Sigmoid colon (tissue), 7 donors: ENCODE data around the gene HOMER3. TPM values are rescaled to one million over a fixed set of nuclear protein-coding genes. Genes with fewer than 3 reads are reported as not detected.

Source experiments
- DNase-seq: peaks from one replicate; pipeline ENCODE4 v3.0.0-alpha.2; 2019
- H3K27ac ChIP-seq, 4 donors: fragments of 200-600 bp; sonication (generic); one replicate each; pipeline ENCODE4 v1.5.1; 2016 to 2019; ENCODE audit warnings: mild to moderate bottlenecking in 1 of 4
- H3K27me3 ChIP-seq, 3 donors: fragments of 200-600 bp; sonication (generic); one replicate each; pipeline ENCODE4 v1.5.1; 2019; ENCODE audit warnings: mild to moderate bottlenecking in 1 of 3
- H3K36me3 ChIP-seq, 4 donors: fragments of 200-600 bp; sonication (generic); one replicate each; pipeline ENCODE4 v1.5.1; 2016 to 2019
- H3K4me1 ChIP-seq, 4 donors: fragments of 200-600 bp; sonication (generic); one replicate each; pipeline ENCODE4 v1.5.1; 2017 to 2019
- H3K4me3 ChIP-seq, 4 donors: fragments of 200-600 bp; sonication (generic); one replicate each; pipeline ENCODE4 v1.5.1; 2017 to 2019; ENCODE audit warnings: mild to moderate bottlenecking in 2 of 4, moderate library complexity in 1 of 4
- H3K9me3 ChIP-seq, 4 donors: fragments of 200-600 bp in 3 of 4; sonication (generic) in 3 of 4; one replicate each; pipeline versions ENCODE4 v1.5.1 to v1.6.1; 2013 to 2019
- CTCF ChIP-seq, 4 experiments: fragments of 450-650 bp in 3 of 4; fragments of 200-600 bp in 1 of 4; IDR thresholded peaks; one replicate each; pipeline ENCODE4 v1.5.1; 2016 to 2019; ENCODE audit warnings: antibody characterized with exemption in 4 of 4, mild to moderate bottlenecking in 3 of 4, moderate library complexity in 2 of 4
- EP300 ChIP-seq, 4 donors: sonication (generic); formaldehyde crosslinking; IDR thresholded peaks; one replicate each; pipeline ENCODE4 v1.6.1; 2017; ENCODE audit warnings: antibody characterized with exemption in 4 of 4
- POLR2A ChIP-seq, 2 donors: fragments of 450-650 bp; IDR thresholded peaks; one replicate each; pipeline ENCODE4 v1.6.1; 2016; ENCODE audit warnings: antibody characterized with exemption in 2 of 2, mild to moderate bottlenecking in 2 of 2, moderate library complexity in 2 of 2
- POLR2AphosphoS5 ChIP-seq, 4 donors: sonication (generic); formaldehyde crosslinking; IDR thresholded peaks; one replicate each; pipeline ENCODE4 v1.6.1; 2017; ENCODE audit warnings: antibody characterized with exemption in 4 of 4
- WGBS, 2 donors: extraction: QIAGEN DNeasy Blood & Tissue Kit; methylation state at CpG; one replicate each; pipeline ENCODE4 v1.1.7; 2013; 5-methylcytosine and 5-hydroxymethylcytosine counted together
- intact Hi-C: fragments of 100-400 bp; cut with DNase I; formaldehyde crosslinking; loops from one replicate; pipeline ENCODE4 v1.15.1; 2023
- polyA plus RNA-seq, 3 donors: library from polyadenylated mRNA; stranded (reverse); fragments of 200-250 nt; gene quantifications; one replicate each; pipeline ENCODE4 v1.2.3, GENCODE V29; 2013
- total RNA-seq, 4 donors: library from RNA; depleted of rRNA; stranded (reverse); fragments of >200 nt; gene quantifications; one replicate each; pipeline ENCODE4 v1.1.0, GENCODE V29; 2016
- donor health status: healthy with polysubstance abuse.
- donor health status: Bipolar disorder and iron deficiency.
- donor health status: healthy.

The HOMER3 gene
- total and polyA plus RNA-seq, 7 donors: 6.2 to 36.3 (median 22.8) TPM

- TF ChIP-seq POLR2A (IDR thresholded peaks at IDR 0.05) (no peak), CTCF (IDR thresholded peaks at IDR 0.05) (no peak), EP300 (IDR thresholded peaks at IDR 0.05) (no peak), POLR2AphosphoS5 (IDR thresholded peaks at IDR 0.05) (no peak)
- no peak overlapping the region for H3K27ac ChIP-seq
- H3K4me1 ChIP-seq: peaks cover 0 to 4% (median 2%) of the 10 kb centered on the region in 4 donors
- no peaks in the 10 kb centered on the region for H3K27me3 ChIP-seq
- H3K9me3 ChIP-seq: no peaks in the 10 kb centered on the region
- no peak overlapping the region for H3K4me3 ChIP-seq
- H3K36me3 ChIP-seq: no peaks in the 10 kb centered on the region
- intact Hi-C loops: no loop called here
- no peak for DNase-seq
These were observed 5.3 kb upstream of the HOMER3 start for GRCh38 chr19:18946335-18946734.

GRCh38 chr19:18945297-18945696 lies 4.3 kb upstream of the HOMER3 start:
- no peak for TF ChIP-seq POLR2A (IDR thresholded peaks at IDR 0.05)
- no peak for TF ChIP-seq POLR2AphosphoS5 (IDR thresholded peaks at IDR 0.05)
- no peak for TF ChIP-seq CTCF (IDR thresholded peaks at IDR 0.05)
- TF ChIP-seq EP300 (IDR thresholded peaks at IDR 0.05): no peak
- WGBS, 2 donors: 87 to 90% methylated on average over 9 of the region's 9 CpGs
- no peak for DNase-seq
- Histone ChIP-seq H3K27me3 (no peaks in the 10 kb centered on the region), H3K27ac (no peak overlapping the region), H3K4me1 (peaks cover 0 to 7% (median 2%) of the 10 kb centered on the region in 4 donors), H3K9me3 (no peaks in the 10 kb centered on the region), H3K36me3 (no peaks in the 10 kb centered on the region), H3K4me3 (no peak overlapping the region)
- intact Hi-C loops: no loop called here

- H3K27me3 ChIP-seq: no peaks in the 10 kb centered on the region
- H3K9me3 ChIP-seq: no peaks in the 10 kb centered on the region
- peaks cover 0 to under 1% (median 0%) of the 10 kb centered on the region in 4 donors for H3K36me3 ChIP-seq
- TF ChIP-seq CTCF (IDR thresholded peaks at IDR 0.05) (no peak), POLR2AphosphoS5 (IDR thresholded peaks at IDR 0.05) (no peak), EP300 (IDR thresholded peaks at IDR 0.05) (no peak), POLR2A (IDR thresholded peaks at IDR 0.05) (no peak)
- WGBS, 2 donors: 44 to 70% methylated on average over 4 of the region's 4 CpGs
- DNase-seq: no peak
- no peak overlapping the region for H3K4me3 ChIP-seq
- H3K4me1 ChIP-seq: peaks cover 0 to 21% (median 11%) of the 10 kb centered on the region in 4 donors
- no peak overlapping the region for H3K27ac ChIP-seq
- intact Hi-C loops: no loop called here
These were observed 2.4 kb upstream of the HOMER3 start for GRCh38 chr19:18943465-18943864.

DNA sequence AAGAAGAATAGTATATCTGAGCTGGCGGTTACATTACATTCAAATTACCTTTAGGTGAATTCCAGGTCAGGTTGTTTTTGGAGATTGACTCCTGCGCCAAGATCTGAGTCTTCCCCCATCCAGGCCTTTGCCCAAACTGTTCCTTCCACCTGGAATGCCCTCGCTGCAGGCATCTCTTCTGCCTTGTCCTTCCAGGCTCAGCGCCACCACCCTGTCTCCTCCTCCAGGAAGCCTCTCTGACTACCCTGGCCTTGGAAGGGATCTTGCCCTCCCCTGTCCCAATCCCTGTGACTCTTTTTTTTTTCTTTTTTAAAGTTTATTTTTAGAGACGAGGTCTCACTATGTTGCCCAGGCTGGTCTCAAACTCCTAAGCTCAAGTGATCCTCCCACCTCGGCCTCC lies 1.7 kb upstream of the HOMER3 start:
- intact Hi-C loops: no loop called here
- Histone ChIP-seq H3K27me3 (no peaks in the 10 kb centered on the region), H3K4me1 (peaks cover 0 to 21% (median 11%) of the 10 kb centered on the region in 4 donors), H3K4me3 (no peak overlapping the region), H3K9me3 (no peaks in the 10 kb centered on the region), H3K36me3 (peaks cover 0 to 9% (median 0%) of the 10 kb centered on the region in 4 donors), H3K27ac (no peak overlapping the region)
- no peak for DNase-seq
- 75 to 83% methylated on average over 6 of the region's 6 CpGs for WGBS, 2 donors
- no peak for TF ChIP-seq POLR2A (IDR thresholded peaks at IDR 0.05)
- no peak for TF ChIP-seq CTCF (IDR thresholded peaks at IDR 0.05)
- TF ChIP-seq POLR2AphosphoS5 (IDR thresholded peaks at IDR 0.05): no peak
- no peak for TF ChIP-seq EP300 (IDR thresholded peaks at IDR 0.05)
